K562 (cell line): Measurements from ENCODE around the gene COX5A. TPM values are rescaled to one million over a fixed set of nuclear protein-coding genes. Genes with fewer than 3 reads are reported as not detected.

Experiments
- ATAC-seq: fragments of 200-7000 bp; cut with Tn5 transposase; 3 replicates; pipeline ENCODE4 v1.9.1; 2020; ENCODE audit warnings: moderate library complexity
- BruUV-seq: library from RNA; stranded (reverse); fragments of 400-500 nt; replicated peaks from 2 replicates; lab custom pipeline; 2021; lab: Mats Ljungman, UMichigan
- CTCF ChIA-PET: fragments of 300-600 bp; formaldehyde crosslinking; extraction: SDS; loops from one replicate; lab custom pipeline; 2021; ENCODE audit warnings: low intra/inter-chr PET ratio; lab: Yijun Ruan, JAX
- POLR2A ChIA-PET: fragments of 300-600, 350-650 bp; sonication (Branson Sonifier 250); formaldehyde crosslinking; extraction: SDS; loops from one replicate; lab custom pipeline; 2021; ENCODE audit warnings: antibody characterized with exemption, inconsistent platforms; lab: Yijun Ruan, JAX
- DNase-seq, 4 experiments: peaks; one replicate each; pipeline versions ENCODE4 v3.0.0 to v3.0.0-alpha.2; 2011 to 2018; ENCODE audit warnings: low spot score in 3 of 4, mixed read lengths in 3 of 4; ENCODE audit errors: extremely low read depth in 1 of 4
- FAIRE-seq: peaks from 2 replicates; lab custom pipeline; 2011; peaks lifted over from hg19 to GRCh38; lab: Jason Lieb, UNC
- H2AFZ ChIP-seq: 2 replicates; pipeline ENCODE4 v1.6.0; 2011; ENCODE audit warnings: low read depth, low read length, control low read depth, inconsistent platforms
- H3K27ac ChIP-seq: fragments of 200-600 bp; 3 replicates; pipeline ENCODE4 v1.8.0; 2011; ENCODE audit warnings: low read depth, mild to moderate bottlenecking, control low read depth, inconsistent platforms, low read length, moderate library complexity, mixed read lengths; ENCODE audit errors: extremely low read depth
- H3K27me3 ChIP-seq, 2 experiments: fragments of 300-600 bp in 1 of 2; 2 replicates in 1 of 2; 3 replicates in 1 of 2; pipeline versions ENCODE4 v1.6.0 to v1.8.0; 2011; ENCODE audit warnings: inconsistent platforms in 2 of 2, low read length in 2 of 2, mild to moderate bottlenecking in 1 of 2, mixed read lengths in 1 of 2, moderate library complexity in 1 of 2; ENCODE audit not compliant: control insufficient read depth in 2 of 2, insufficient read depth in 2 of 2
- H3K36me3 ChIP-seq: fragments of 300-600 bp; 3 replicates; pipeline ENCODE4 v1.8.0; 2011; ENCODE audit warnings: mild to moderate bottlenecking, low read length, inconsistent platforms; ENCODE audit not compliant: control insufficient read depth, insufficient read depth
- H3K4me1 ChIP-seq, 2 experiments: fragments of 200-600 bp in 1 of 2; replicated peaks in 1 of 2; 2 replicates in 1 of 2; 3 replicates in 1 of 2; pipeline versions ENCODE4 v1.5.1 to v1.8.0; 2011; ENCODE audit warnings: inconsistent platforms in 2 of 2, low read length in 2 of 2, mild to moderate bottlenecking in 1 of 2, mixed read lengths in 1 of 2, moderate library complexity in 1 of 2; ENCODE audit not compliant: control insufficient read depth in 2 of 2, insufficient read depth in 2 of 2
- H3K4me2 ChIP-seq: 2 replicates; pipeline ENCODE4 v1.6.1; 2011; ENCODE audit warnings: low read length, control low read depth, inconsistent platforms, mixed read lengths; ENCODE audit not compliant: insufficient read depth
- H3K4me3 ChIP-seq: fragments of 200-600 bp; sonication (generic), shearing (Covaris generic); 2 replicates; pipeline ENCODE4 v1.5.1; 2016; ENCODE audit warnings: control low read depth, inconsistent platforms
- H3K79me2 ChIP-seq: fragments of 200-600 bp; 3 replicates; pipeline ENCODE4 v1.8.0; 2011; ENCODE audit warnings: low read length, inconsistent platforms; ENCODE audit not compliant: control insufficient read depth, insufficient read depth
- H3K9ac ChIP-seq, 2 experiments: 2 replicates each; pipeline versions ENCODE4 v1.6.0 to v1.6.1; 2011; ENCODE audit warnings: low read depth in 2 of 2, low read length in 2 of 2, control low read depth in 1 of 2, inconsistent platforms in 1 of 2, mild to moderate bottlenecking in 1 of 2, mixed read lengths in 1 of 2; ENCODE audit not compliant: insufficient read depth in 1 of 2
- H3K9me1 ChIP-seq: one replicate; pipeline ENCODE4 v1.6.0; 2011; ENCODE audit warnings: inconsistent platforms, mild to moderate bottlenecking, low read length, moderate library complexity; ENCODE audit not compliant: control insufficient read depth, insufficient read depth
- H3K9me3 ChIP-seq: replicated peaks from 2 replicates; pipeline ENCODE4 v1.5.1; 2011; ENCODE audit warnings: low read depth, low read length, inconsistent platforms; ENCODE audit not compliant: control insufficient read depth, insufficient read depth
- H4K20me1 ChIP-seq: replicated peaks from 2 replicates; pipeline ENCODE4 v1.6.1; 2011; ENCODE audit warnings: low read length, inconsistent platforms, mixed read lengths; ENCODE audit not compliant: control insufficient read depth, insufficient read depth
- ATF3 ChIP-seq, 2 experiments: fragments of 450-650 bp in 1 of 2; sonication (generic) in 1 of 2; formaldehyde crosslinking in 1 of 2; IDR thresholded peaks in 1 of 2; conservative IDR thresholded peaks in 1 of 2; 2 replicates each; pipeline versions ENCODE4 v1.6.1 to v1.8.1; 2016 to 2023; ENCODE audit warnings: mild to moderate bottlenecking in 2 of 2, moderate library complexity in 2 of 2, inconsistent platforms in 1 of 2, missing genetic modification reagents in 1 of 2
- CREB3 ChIP-seq: fragments of 450-650 bp; conservative IDR thresholded peaks from 2 replicates; pipeline ENCODE4 v1.6.1; 2016; ENCODE audit warnings: missing genetic modification characterization, low read depth, mild to moderate bottlenecking, missing compliant biosample characterization, moderate library complexity
- FOXP1 ChIP-seq: sonication (generic); formaldehyde crosslinking; IDR thresholded peaks from 2 replicates; pipeline ENCODE4 v1.8.0; 2022; ENCODE audit warnings: mild to moderate bottlenecking, missing genetic modification reagents
- GTF2E2 ChIP-seq: fragments of 200-800 bp; sonication (Bioruptor generic); IDR thresholded peaks from 2 replicates; pipeline ENCODE4 v1.6.1; 2016; ENCODE audit warnings: missing genetic modification characterization, missing compliant biosample characterization
- JUN ChIP-seq, 2 experiments: sonication (generic) in 1 of 2; formaldehyde crosslinking in 1 of 2; IDR thresholded peaks; 2 replicates each; pipeline versions ENCODE4 v1.6.1 to v1.8.0; 2012 to 2022; ENCODE audit warnings: borderline replicate concordance in 2 of 2, mild to moderate bottlenecking in 2 of 2, improper control_type of control experiment in 1 of 2, low read depth in 1 of 2, low read length in 1 of 2, missing genetic modification reagents in 1 of 2
- L3MBTL2 ChIP-seq: fragments of 450-650 bp; IDR thresholded peaks from 2 replicates; pipeline ENCODE4 v1.6.1; 2016; ENCODE audit warnings: mild to moderate bottlenecking, moderate library complexity
- SIX5 ChIP-seq, 2 experiments: IDR thresholded peaks; 2 replicates each; pipeline ENCODE4 v1.6.1; 2011; ENCODE audit warnings: low read length in 2 of 2, borderline replicate concordance in 1 of 2, low read depth in 1 of 2, mild to moderate bottlenecking in 1 of 2, moderate library complexity in 1 of 2; ENCODE audit not compliant: insufficient read depth in 1 of 2
- ZBTB9 ChIP-seq: fragments of 450-650 bp; formaldehyde crosslinking; IDR thresholded peaks from 2 replicates; pipeline ENCODE4 v1.4.0; 2020; ENCODE audit warnings: mild to moderate bottlenecking, moderate library complexity
- ZNF274 ChIP-seq: IDR thresholded peaks from 2 replicates; pipeline ENCODE4 v1.6.1; 2011; ENCODE audit warnings: low read depth, mild to moderate bottlenecking, low read length, moderate library complexity, borderline replicate concordance
- WGBS: fragments of 100-300 bp; shearing (Covaris generic); methylation state at CpG from one replicate; pipeline ENCODE4 v1.1.6; 2016; ENCODE audit warnings: low coverage, mixed read lengths; ENCODE audit not compliant: insufficient coverage; ENCODE audit errors: missing lambda C conversion rate; 5-methylcytosine and 5-hydroxymethylcytosine counted together
- in situ Hi-C: fragments of 300-500 bp; cut with MboI; formaldehyde crosslinking; loops from 4 replicates; pipeline ENCODE4 v1.15.0; 2018; ENCODE audit warnings: inconsistent platforms, mixed read lengths
- intact Hi-C: fragments of 100-400 bp; cut with micrococcal nuclease; formaldehyde crosslinking; loops from 2 replicates; pipeline ENCODE4 v1.14.2; 2022
- polyA plus RNA-seq, 8 experiments: library from polyadenylated mRNA; depleted of rRNA in 4 of 8; stranded (reverse) in 5 of 8; unstranded in 3 of 8; fragments of >200 nt; fragmentation: Nextera tagmentation in 2 of 8; fragmentation: Illumina TruSeq in 1 of 8; extraction: Ambion mirVana in 2 of 8; extraction: Trizol in 1 of 8; gene quantifications; 2 replicates each; pipeline versions ENCODE4 v1.2.1 to v1.2.3, GENCODE V29; 2011 to 2014; ENCODE audit warnings: inconsistent platforms in 1 of 8, missing spikeins in 1 of 8
- total RNA-seq, 7 experiments: library from RNA; depleted of rRNA in 6 of 7; stranded (reverse); fragments of >200 nt in 6 of 7; fragmentation: Illumina TruSeq in 2 of 7; extraction: Trizol in 2 of 7; gene quantifications; 2 replicates each; pipeline versions ENCODE4 v1.2.1 to v1.2.3, GENCODE V29; 2011 to 2021; ENCODE audit warnings: low replicate concordance in 1 of 7
- TF ChIP-seq, protein P1 (sequence below): sonication (generic); formaldehyde crosslinking; IDR thresholded peaks from 2 replicates; pipeline ENCODE4 v1.8.0; 2022; ENCODE audit warnings: mild to moderate bottlenecking, missing genetic modification reagents

The COX5A gene
- total and polyA plus RNA-seq, 9 of the 15 experiments (the other 6 are each of a cell fraction or from before 2014, with no cell fraction given) = 86.8 to 553 (median 371) TPM

DNA sequence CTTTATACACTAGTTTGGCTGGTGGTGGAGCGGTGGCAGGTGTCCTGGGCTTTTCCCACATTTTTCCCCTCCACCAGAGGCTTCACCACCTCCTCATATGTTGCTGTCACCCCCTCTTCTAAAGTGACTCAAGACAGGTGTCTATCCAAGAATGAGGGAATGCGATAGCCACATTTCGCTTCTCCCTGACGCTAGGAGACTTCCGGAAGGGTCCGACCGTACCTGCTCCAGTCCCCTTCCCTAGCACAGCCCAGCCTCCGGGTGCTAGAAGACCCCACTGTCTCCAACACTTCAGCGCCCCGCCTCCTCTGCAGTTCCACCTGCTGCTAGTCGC lies 65.2 kb downstream of the COX5A start:
- H4K20me1 ChIP-seq = peaks cover 10% of the 10 kb centered on the region; the same call in 1 of the 2 replicates
- FAIRE-seq (no peak), ATAC-seq (no peak), DNase-seq (no peak)
- ChIA-PET POLR2A (interaction anchor here (1.5 kb wide), 1 partner anchor 10 kb away, joined by 5 read pairs; no protein-coding TSS in a partner anchor), CTCF (no interaction called here)
- H3K4me2 ChIP-seq = peak overlapping the region; percentile 99
- peak overlapping the region; percentile 93 for H3K27ac ChIP-seq
- peaks cover 29% of the 10 kb centered on the region for H3K36me3 ChIP-seq
- peak overlapping the region; percentile 93 to 99 for H3K9ac ChIP-seq
- in situ Hi-C loops = no loop called here
- TF ChIP-seq FOXP1 (CRISPR knock-in tag) (0 out of 2 replicates have a peak, but pooled peaks have one; percentile 17), SIX5 (IDR thresholded peaks at IDR 0.05; ENCODE audit: borderline replicate concordance in 1 of 2, insufficient read depth in 1 of 2, low read depth in 1 of 2, low read length in 2 of 2) (no peak), GTF2E2 (tag) (0 out of 2 replicates have a peak, but pooled peaks have one; percentile 10), L3MBTL2 (no peak), CREB3 (tag) (no peak), JUN (IDR thresholded peaks at IDR 0.05; ENCODE audit: borderline replicate concordance, low read depth, low read length) (no peak), JUN (CRISPR knock-in tag; IDR thresholded peaks at IDR 0.05; ENCODE audit: borderline replicate concordance) (0 out of 2 replicates have a peak, but pooled peaks have one; percentile 32), ZBTB9 (0 out of 2 replicates have a peak, but pooled peaks have one; percentile 14), ZNF274 (no peak), ATF3 (IDR thresholded peaks at IDR 0.05) (no peak), ATF3 (CRISPR knock-in tag; conservative IDR thresholded peaks at IDR 0.05) (0 out of 2 replicates have a peak, but pooled peaks have one; percentile 4)
- TF ChIP-seq, protein P1, sequence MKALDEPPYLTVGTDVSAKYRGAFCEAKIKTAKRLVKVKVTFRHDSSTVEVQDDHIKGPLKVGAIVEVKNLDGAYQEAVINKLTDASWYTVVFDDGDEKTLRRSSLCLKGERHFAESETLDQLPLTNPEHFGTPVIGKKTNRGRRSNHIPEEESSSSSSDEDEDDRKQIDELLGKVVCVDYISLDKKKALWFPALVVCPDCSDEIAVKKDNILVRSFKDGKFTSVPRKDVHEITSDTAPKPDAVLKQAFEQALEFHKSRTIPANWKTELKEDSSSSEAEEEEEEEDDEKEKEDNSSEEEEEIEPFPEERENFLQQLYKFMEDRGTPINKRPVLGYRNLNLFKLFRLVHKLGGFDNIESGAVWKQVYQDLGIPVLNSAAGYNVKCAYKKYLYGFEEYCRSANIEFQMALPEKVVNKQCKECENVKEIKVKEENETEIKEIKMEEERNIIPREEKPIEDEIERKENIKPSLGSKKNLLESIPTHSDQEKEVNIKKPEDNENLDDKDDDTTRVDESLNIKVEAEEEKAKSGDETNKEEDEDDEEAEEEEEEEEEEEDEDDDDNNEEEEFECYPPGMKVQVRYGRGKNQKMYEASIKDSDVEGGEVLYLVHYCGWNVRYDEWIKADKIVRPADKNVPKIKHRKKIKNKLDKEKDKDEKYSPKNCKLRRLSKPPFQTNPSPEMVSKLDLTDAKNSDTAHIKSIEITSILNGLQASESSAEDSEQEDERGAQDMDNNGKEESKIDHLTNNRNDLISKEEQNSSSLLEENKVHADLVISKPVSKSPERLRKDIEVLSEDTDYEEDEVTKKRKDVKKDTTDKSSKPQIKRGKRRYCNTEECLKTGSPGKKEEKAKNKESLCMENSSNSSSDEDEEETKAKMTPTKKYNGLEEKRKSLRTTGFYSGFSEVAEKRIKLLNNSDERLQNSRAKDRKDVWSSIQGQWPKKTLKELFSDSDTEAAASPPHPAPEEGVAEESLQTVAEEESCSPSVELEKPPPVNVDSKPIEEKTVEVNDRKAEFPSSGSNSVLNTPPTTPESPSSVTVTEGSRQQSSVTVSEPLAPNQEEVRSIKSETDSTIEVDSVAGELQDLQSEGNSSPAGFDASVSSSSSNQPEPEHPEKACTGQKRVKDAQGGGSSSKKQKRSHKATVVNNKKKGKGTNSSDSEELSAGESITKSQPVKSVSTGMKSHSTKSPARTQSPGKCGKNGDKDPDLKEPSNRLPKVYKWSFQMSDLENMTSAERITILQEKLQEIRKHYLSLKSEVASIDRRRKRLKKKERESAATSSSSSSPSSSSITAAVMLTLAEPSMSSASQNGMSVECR (CRISPR knock-in tag) = 0 out of 2 replicates have a peak, but pooled peaks have one; percentile 11
- H3K4me3 ChIP-seq = peak overlapping the region; percentile 76
- H3K4me1 ChIP-seq = peaks cover 19 to 22% of the 10 kb centered on the region in 2 experiments; a peak in 4 of 5 replicates
- intact Hi-C loops = no loop called here
- H3K9me3 ChIP-seq = no peaks in the 10 kb centered on the region; the same call in 1 of the 2 replicates
- no peaks in the 10 kb centered on the region for H3K27me3 ChIP-seq
- peaks cover 51% of the 10 kb centered on the region for H3K79me2 ChIP-seq
- WGBS = under 1% methylated on average over 11 of the region's 11 CpGs
- peak overlapping the region; percentile 98 for H2AFZ ChIP-seq
- H3K9me1 ChIP-seq = no peaks in the 10 kb centered on the region
- TSS peak; percentile 61 for BruUV-seq
